Stimulated activated CD8-positive, alpha-beta memory T cell treated with anti-CD3 and anti-CD28 coated beads, Interleukin-12 subunit alpha, Interleukin-12 subunit beta, amount 100 ng/mL, for 4 hours (primary cell): ENCODE measurements around the gene ZNF782.
"Not testable (repeated sequence)": the region's sequence is repeated elsewhere in the genome, so short reads cannot be mapped to it uniquely, and the experiment has no call there.

Experiments used
- DNase-seq: peaks from one replicate; pipeline ENCODE4 v3.0.0-alpha.2; 2020; ENCODE audit warnings: low read depth

Gene ZNF782

GRCh38 chr9:96853781-96854650, at the start of gene ZNF782:
ZNF782 (minus strand) TSS chr9:96854514; CDS start chr9:96851961, 2,553 bp downstream.
- peak; percentile 72 for DNase-seq

DNA sequence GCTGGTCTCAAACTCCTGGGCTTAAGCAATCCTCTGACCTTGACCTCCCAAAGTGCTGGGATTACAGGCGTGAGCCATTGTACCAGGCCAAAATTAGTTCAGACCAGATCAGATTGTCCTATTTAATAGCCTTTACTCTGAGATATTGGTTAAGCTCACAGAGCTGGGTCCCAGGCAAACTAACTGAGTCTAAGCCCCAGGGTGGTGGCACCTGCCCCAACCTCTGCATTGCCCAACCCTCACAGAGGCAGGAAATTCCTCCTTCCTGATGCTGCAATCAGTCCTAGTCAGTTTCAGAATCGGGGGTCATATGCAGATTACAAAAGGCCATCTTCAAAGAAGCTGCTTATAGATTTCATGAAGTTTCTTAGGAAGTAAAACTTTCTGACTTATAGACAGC, 45.7 kb upstream of the ZNF782 start:
- DNase-seq, result not testable (repeated sequence)

- DNase-seq, result no peak
Measured at GRCh38 chr9:96892131-96892530, 37.8 kb upstream of the ZNF782 start.

- no peak for DNase-seq
Measured at GRCh38 chr9:96888591-96888990, 34.3 kb upstream of the ZNF782 start.

DNA sequence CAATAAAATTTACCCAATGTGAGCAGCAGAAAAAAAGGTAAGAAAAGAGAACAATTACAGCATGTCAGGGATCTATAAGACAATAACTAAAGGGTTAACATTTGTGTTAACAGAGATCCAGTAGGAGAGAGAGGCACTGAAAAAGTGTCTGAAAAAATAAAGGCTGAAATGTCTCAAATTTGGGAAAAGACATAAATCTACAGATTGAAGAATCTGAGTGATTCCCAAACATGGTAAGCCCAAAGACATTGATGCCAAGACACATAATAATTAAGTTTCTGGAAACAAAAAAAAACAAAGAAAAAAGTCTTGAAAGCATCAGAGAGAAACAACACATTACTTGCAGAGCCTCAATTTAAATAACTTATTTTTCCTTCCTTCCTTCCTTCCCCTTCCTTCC, 31.1 kb upstream of the ZNF782 start:
- no peak for DNase-seq

- DNase-seq, result no peak
Measured at GRCh38 chr9:96884443-96884842, 30.1 kb upstream of the ZNF782 start.

DNA sequence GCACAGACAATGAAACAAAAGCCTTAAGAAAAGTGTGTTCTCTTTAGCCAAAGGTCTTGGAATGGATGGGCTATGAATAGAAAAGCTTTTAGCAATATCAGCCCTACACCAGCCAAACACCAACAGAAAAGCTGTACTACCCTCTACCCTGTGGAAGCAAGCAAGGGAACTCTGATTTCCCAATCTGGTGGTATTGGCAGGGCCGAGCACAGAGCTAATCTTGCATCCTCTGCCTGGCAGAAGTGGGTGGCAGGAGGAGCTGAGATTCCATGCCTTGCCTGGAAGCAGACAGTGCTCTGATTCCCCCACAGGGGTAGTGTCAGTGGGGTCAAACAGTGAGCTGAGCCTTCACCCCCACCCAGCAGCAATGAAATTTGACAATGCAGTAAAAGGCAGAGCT, 29.6 kb upstream of the ZNF782 start:
- DNase-seq, result no peak

DNA sequence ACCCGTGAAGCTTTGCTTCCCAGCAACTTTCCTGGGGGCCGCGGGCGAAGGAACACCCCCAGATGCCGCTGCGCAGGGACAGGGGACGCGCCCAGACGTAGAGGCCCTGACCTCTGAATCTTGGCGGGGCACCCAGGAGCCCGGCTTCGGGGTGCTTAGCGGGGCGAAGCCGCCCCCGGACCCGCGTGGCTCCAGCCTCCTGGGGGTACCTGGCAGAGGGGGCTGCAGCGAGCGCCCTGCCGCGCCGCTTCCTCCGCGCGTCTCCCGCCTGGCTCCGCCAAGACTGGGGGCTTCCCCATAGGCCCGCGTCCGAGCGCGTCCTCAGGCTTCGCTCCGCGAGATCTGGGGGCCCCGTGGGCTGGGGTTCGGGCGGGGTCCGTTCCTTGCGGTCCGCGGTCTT, 23.0 kb upstream of the ZNF782 start:
- DNase-seq, result no peak

GRCh38 chr9:96875461-96876142, 21.3 kb upstream of the ZNF782 start:
- DNase-seq, result no peak

DNA sequence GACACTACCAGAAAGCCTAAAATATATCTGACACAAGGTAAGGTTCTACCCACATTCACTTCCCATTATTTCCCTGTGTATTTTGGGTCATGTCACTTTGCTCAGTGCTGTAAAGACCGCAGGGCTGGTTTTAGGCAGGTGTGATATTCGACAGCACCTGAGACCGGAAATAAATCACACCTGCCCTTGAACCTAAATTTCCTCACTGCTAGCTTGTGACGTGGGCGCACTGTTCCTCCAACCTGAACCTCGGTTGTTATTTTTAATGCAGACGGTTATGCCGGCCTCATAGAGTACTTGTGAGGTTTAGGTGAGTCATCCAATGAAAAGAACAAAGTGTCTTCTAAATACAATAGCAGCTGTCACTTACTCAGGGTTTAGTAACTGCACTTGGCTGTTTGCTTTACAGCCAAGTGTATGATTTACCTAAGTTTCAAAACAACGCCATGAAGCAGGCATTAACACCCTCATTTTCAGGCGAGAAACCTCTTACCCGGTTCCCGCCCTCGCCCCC, 20.7 kb upstream of the ZNF782 start:
- DNase-seq, result peak; percentile 14

- no peak for DNase-seq
Measured at GRCh38 chr9:96874201-96874785, 20.0 kb upstream of the ZNF782 start.

DNA sequence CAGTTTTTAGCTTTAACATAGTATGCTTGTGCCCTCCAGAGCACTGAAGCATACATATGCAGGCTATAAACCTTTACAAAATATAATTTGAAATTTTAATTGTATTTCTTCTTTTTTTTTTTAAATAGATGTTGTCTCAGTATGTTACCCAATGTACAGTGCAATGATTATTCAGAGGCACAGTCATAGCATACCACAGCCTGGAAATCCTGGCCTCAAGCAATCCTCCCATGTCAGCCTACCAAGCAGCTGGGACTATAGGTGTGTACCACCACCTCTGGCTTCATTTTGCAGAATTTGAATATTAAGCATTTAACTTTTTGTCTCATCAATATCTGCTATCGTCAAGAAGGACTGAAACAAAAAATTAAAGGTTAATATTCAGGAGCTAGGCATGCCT, 16.9 kb upstream of the ZNF782 start:
- no peak for DNase-seq

DNA sequence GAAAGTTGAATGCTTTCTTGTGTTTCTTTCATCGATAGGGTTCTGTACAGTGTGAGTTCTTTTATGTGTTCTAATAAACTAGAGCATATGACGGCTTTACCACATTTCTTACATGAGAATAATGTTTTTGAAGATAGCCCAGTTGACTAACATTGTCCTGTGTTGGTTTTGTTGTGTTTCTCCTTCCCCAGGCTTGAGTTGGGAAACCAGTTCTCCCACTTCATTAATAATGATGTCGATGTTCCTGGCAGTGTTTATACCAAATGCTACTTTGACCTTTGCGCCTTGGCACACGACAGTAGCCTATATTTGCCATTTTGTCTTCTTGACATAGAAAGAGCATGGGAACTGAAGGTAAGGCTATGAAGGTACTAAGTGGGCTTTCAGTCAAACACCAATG, 14.4 kb upstream of the ZNF782 start:
- DNase-seq, result no peak

DNA sequence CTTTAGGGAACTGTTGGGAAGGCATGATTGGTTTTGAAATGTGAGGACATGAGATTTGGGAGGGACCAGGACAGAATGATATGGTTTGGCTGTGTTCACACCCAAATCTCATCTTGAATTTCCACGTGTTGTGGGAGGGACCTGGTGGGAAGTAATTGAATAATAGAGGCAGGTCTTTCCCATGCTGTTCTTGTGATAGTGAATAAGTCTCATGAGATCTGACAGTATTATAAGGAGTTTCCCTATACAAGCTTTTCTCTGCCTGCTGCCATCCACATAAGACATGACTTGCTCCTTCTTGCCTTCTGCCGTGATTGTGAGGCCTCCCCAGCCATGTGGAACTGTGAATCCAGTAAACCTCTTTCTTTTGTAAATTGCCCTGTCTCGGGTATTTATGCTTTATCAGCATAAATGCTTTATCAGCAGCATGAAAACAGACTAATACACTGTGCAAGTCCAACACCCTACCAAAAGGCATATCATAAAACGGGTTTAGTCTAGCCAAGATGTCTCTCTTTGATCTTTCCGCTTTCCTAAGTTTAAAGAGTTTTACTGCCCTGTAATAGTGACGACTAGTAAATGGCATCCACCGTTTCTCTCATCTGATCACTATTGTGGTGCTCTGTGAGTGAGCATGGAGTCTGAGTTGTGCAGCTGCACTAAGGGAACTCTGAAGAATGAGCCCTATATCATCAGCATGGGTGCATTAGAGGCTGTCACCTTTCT, 12.9 kb upstream of the ZNF782 start:
- no peak for DNase-seq

DNA sequence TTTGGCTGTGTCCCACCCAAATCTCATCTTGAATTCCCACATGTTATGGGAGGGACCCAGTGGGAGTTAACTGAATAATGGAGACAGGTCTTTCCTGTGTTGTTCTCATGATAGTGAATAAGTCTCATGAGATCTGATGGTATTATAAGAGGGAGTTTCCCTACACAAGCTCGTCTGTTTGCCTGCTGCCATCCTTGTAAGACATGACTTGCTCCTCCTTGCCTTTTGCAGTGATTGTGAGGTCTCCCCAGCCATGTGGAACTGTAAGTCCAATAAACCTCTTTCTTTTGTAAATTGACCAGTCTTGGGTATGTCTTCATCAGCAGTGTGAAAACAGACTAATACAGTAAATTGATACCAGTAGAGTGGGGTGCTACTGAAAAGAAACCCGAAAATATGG, 10.9 kb upstream of the ZNF782 start:
- DNase-seq, result not testable (repeated sequence)

DNA sequence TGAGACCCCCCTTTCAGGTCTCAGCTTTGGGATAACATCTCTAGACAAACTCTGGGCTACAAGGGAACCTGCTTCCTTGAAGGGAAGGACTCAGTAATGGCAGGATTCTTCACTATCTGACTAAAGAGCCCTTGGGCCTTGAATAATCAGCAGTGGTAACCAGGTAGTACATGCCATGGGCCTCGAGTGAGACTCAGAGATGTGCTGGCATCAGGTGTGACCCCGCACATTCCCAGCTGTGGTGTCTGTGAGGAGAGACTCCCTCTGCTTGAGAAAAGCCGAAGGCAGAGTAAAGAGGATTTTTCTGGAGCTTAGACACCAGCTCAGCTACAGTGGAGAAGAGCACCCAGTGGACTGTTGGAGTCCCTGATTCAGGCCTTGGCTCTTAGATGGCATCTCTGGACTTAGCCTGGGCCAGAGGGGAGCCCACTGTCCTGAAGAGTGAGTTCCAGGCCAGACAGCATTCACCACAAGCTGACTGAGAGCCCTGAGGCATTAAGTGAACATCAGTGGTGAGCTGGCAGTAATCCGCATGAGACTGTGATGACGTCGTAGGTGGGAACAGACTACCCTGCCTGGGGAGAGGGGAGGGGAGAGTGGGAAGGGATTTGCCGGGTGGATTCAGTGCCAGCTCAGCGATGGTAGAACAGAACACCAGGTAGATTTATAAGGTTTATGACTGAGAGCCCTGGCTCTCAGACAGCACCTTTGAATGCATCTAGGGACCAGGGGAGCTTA, 5.3 kb upstream of the ZNF782 start:
- DNase-seq, result no peak

DNA sequence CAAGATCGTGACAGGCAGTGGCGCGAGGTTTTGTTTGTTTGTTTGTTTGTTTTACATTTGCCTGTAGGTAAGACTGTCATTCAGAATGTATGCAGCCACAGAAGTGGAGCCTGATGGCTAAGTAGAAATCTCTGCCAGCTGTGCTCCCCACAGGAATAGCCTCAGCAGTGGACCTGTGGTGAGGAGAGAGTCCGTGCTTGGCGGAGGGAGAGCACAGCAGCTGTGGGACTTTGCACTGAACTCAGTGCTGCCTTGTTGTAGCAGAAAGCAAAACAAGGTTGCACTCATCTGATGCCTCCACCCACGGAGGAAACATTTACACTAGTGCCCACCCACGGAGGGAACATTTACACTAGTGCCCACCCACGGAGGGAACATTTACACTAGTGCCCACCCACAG, 4.4 kb upstream of the ZNF782 start:
- DNase-seq, result no peak

GRCh38 chr9:96858018-96858573, 3.8 kb upstream of the ZNF782 start:
- DNase-seq, result no peak

DNA sequence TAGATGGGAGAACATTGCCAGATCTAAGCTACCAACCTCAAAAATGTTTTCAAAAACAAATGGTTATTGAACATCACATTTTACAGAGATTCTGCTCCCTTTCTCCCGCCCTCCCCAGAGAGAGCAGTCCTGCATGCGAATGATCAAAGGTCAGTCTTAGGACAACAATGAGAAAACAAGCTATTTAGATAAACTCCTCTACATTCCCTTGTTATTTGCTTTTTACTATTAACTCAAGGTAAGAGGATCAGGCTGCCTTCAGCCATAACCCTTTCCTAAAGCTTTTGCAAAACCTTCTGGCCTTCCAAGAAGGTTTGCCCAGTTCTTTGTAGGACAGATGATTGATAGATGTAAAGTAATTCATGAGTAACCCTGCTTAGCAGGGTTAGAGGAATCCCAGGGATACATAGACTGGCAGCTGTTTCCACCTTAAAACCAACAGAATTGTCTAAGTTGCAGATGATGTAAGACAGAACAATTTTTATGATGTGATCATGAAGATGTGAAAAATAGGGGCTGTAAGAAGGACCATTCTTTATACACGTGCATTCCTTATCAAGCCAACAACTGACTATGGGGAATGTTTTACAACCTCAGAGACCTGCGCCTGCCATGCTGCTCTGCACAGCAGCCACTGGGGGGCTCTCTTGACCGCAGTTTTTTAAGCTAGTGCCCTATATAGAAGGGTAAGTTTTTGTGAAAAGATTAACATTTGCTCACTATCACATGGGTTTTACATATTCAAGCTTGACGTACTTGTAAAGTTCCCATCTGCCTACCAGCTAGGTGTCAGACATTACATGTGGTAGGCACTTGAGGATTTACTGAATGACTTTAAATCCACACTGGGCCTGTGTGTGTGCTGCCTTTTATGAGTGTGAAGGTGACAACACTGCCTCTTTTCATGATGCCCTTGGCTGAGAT, 2.3 kb upstream of the ZNF782 start:
- DNase-seq, result peak; percentile 41

DNA sequence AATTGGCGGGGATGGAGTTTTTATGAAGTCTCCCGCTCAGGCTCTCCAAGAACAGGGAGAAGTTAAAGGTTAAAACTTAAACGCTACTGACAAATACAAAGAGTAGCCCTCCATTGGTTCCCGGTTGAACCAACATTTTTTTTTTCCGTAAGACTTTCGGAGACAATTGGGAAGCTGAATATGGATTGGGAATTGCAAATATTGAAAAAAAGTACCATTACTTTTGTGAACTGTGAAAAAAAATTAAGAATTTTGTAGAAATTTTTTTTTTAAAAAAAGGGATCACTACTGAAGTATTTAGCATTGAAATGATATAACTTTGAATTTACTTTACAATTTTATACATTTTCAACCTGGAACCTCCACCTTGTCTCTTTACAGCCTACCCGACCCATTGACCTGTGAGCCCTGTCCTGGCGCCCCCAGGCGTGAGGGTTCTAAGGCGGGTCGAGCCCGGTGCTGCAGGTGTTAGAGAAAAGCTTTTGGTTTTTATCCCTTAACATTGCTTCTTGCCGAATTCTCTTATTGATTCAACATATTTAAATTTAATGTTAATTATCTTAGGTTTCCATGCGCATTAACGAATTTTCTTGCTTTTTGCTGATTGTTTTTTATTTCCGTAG, 448 bp upstream of the ZNF782 start:
- no peak for DNase-seq
